ENCODE measurements around the gene IL27RA. TPM values are rescaled to one million over a fixed set of nuclear protein-coding genes. Genes with fewer than 3 reads are reported as not detected.

IL27RA gene
- total RNA-seq, 1 experiment from 2014 or later = 13.6 TPM

- Histone ChIP-seq H4K8ac (replicated peaks; ENCODE audit: insufficient read length, low read depth, low read length) (no peak overlapping the region), H3K4me2 (ENCODE audit: insufficient read depth, insufficient read length, low read length) (no peak overlapping the region), H3K14ac (ENCODE audit: insufficient read depth, low read length) (no peak overlapping the region), H3K27ac (ENCODE audit: insufficient read length, low read depth, low read length) (no peak overlapping the region), H4K20me1 (ENCODE audit: control insufficient read depth, insufficient read depth, insufficient read length) (no peaks in the 10 kb centered on the region), H2BK20ac (ENCODE audit: low read depth, low read length, poor library complexity, severe bottlenecking) (no peak overlapping the region), H2BK15ac (ENCODE audit: low read depth, low read length) (no peak overlapping the region), H4K91ac (ENCODE audit: insufficient read length, low read depth, low read length) (no peak overlapping the region), H3K9me3 (ENCODE audit: control insufficient read depth, low read depth, low read length) (no peaks in the 10 kb centered on the region), H4K5ac (ENCODE audit: insufficient read length, low read depth, low read length) (no peak overlapping the region), H3T11ph (ENCODE audit: low read length) (no peak overlapping the region), H3K23me2 (ENCODE audit: insufficient read length, low read depth, low read length, poor library complexity, severe bottlenecking) (no peaks in the 10 kb centered on the region), H3K18ac (ENCODE audit: insufficient read length, low read depth, low read length) (no peak overlapping the region), H2BK12ac (ENCODE audit: insufficient read length, low read depth, low read length) (no peak overlapping the region), H2BK120ac (ENCODE audit: low read depth, low read length, poor library complexity, severe bottlenecking) (no peak overlapping the region), H3K4me1 (ENCODE audit: insufficient read depth, low read length) (no peaks in the 10 kb centered on the region), H3K79me1 (ENCODE audit: insufficient read depth, low read depth, low read length, poor library complexity, severe bottlenecking) (no peaks in the 10 kb centered on the region), H3K23ac (ENCODE audit: insufficient read length, low read depth, low read length) (no peak overlapping the region), H2AFZ (ENCODE audit: low read length) (no peak overlapping the region), H2AK5ac (ENCODE audit: insufficient read length, low read length) (no peak overlapping the region), H3K9ac (ENCODE audit: extremely low read depth, insufficient read length, low read length) (no peak overlapping the region), H3K56ac (ENCODE audit: insufficient read length, low read depth, low read length) (no peak overlapping the region), H3K79me2 (ENCODE audit: insufficient read depth, low read length) (no peaks in the 10 kb centered on the region), H3K4ac (ENCODE audit: low read depth, low read length) (no peak overlapping the region), H3K27me3 (ENCODE audit: insufficient read depth, low read length) (no peaks in the 10 kb centered on the region), H2BK5ac (ENCODE audit: insufficient read length, low read length) (no peak overlapping the region)
- peaks cover 2% of the 10 kb centered on the region; the same call in 1 of the 2 replicates for H3K27me3 Mint-ChIP-seq (ENCODE audit: low read depth)
- H3K36me3 Mint-ChIP-seq (ENCODE audit: insufficient read depth in 1 of 3, low read depth in 3 of 3) = peaks cover 2 to 40% (median 17%) of the 10 kb centered on the region in 3 experiments; a peak in 5 of 7 replicates
- no peaks in the 10 kb centered on the region for H3K4me1 Mint-ChIP-seq
- no peak overlapping the region; a peak in 1 of 7 replicates for H3K27ac Mint-ChIP-seq
- no peak for TF ChIP-seq CTCF (conservative IDR thresholded peaks at IDR 0.05)
- H3K4me3 Mint-ChIP-seq = no peak overlapping the region
- no peaks in the 10 kb centered on the region for H3K9me3 Mint-ChIP-seq
- no CpG with 5 or more reads among the region's 6 CpGs for WGBS (ENCODE audit: extremely low coverage, insufficient read length, low lambda C conversion rate)
- no peak for DNase-seq
Observed at GRCh38 chr19:14101003-14101545, 69.5 kb downstream of the IL27RA start.
